IPS-18a (cell line): Measurements from ENCODE around the gene CDK13.

ENCODE experiments used
- H3K27ac ChIP-seq: one replicate; pipeline ENCODE4 v1.5.1; 2013; ENCODE audit warnings: low read length
- H3K27me3 ChIP-seq: one replicate; pipeline ENCODE4 v1.6.1; 2013; ENCODE audit warnings: mild to moderate bottlenecking, low read length; ENCODE audit not compliant: control insufficient read depth, insufficient read depth
- H3K36me3 ChIP-seq: one replicate; pipeline ENCODE4 v1.6.1; 2013; ENCODE audit warnings: low read depth, low read length; ENCODE audit not compliant: control insufficient read depth
- H3K4me1 ChIP-seq: one replicate; pipeline ENCODE4 v1.6.1; 2013; ENCODE audit warnings: low read depth, low read length; ENCODE audit not compliant: control insufficient read depth
- H3K4me3 ChIP-seq: one replicate; pipeline ENCODE4 v1.5.1; 2013; ENCODE audit warnings: low read length
- H3K9ac ChIP-seq: one replicate; pipeline ENCODE4 v1.6.1; 2013; ENCODE audit warnings: mild to moderate bottlenecking, low read length, moderate library complexity
- H3K9me3 ChIP-seq: one replicate; pipeline ENCODE4 v1.6.1; 2013; ENCODE audit warnings: low read depth, low read length; ENCODE audit not compliant: control insufficient read depth

Gene CDK13

DNA sequence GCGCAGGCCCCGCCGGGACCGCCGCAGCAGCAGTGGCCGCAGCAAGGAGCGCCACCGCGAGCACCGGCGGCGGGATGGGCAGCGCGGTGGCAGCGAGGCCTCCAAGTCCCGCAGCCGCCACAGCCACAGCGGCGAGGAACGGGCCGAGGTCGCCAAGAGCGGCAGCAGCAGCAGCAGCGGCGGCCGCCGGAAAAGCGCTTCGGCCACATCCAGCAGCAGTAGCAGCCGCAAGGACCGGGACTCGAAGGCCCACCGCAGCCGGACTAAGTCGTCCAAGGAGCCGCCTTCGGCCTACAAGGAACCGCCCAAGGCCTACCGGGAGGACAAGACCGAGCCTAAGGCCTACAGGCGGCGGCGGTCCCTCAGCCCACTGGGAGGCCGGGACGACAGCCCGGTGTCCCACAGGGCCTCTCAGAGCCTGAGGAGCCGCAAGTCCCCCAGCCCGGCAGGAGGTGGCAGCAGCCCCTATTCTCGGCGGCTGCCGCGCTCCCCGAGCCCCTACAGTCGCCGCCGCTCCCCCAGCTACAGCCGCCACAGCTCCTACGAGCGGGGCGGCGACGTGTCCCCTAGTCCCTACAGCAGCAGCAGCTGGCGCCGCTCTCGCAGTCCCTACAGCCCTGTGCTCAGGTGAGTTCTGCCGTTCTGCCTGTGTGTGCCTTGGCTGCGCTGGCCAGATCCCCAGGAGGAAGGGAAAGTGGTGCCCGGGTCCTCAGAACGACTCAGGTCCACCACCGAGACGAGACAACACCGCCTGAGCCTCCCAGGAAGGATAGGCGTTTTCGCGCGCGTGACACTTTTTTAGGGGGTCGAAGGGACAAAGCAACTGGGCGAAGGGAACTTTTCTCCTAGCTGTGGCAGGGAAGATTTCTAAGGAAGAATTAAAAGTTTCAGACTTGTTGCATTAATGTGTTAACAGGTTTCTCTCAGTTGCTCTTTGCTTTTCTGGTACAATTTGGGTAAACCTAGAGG is 1.5 kb downstream of the CDK13 start:
- Histone ChIP-seq H3K9ac (peak overlapping the region; percentile 89), H3K27me3 (no peaks in the 10 kb centered on the region), H3K4me3 (peak overlapping the region; percentile 98), H3K27ac (no peak overlapping the region), H3K36me3 (no peaks in the 10 kb centered on the region), H3K9me3 (no peaks in the 10 kb centered on the region), H3K4me1 (peaks cover 18% of the 10 kb centered on the region)

DNA sequence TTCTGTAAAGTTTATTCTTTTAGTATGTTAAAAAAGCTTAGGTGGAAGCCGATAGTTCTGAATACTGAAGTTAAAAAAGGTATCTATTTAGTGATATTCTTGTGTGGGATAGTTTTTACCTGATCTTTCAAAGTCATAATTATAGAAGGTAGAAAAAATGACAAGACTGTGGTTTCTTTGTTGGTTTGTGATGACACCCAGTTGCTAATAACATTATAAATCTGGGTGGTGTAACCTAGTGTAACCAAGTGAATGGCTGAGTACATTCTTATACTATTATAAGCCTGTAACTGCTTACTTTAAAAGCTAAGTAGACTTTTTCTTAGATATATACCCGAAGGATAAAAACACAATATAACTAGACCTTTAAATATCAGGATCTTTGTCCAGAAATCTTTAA is 2.3 kb downstream of the CDK13 start:
- Histone ChIP-seq H3K27ac (no peak overlapping the region), H3K36me3 (no peaks in the 10 kb centered on the region), H3K4me3 (peak overlapping the region; percentile 98), H3K9ac (peak overlapping the region; percentile 89), H3K27me3 (no peaks in the 10 kb centered on the region), H3K4me1 (peaks cover 18% of the 10 kb centered on the region), H3K9me3 (no peaks in the 10 kb centered on the region)

DNA sequence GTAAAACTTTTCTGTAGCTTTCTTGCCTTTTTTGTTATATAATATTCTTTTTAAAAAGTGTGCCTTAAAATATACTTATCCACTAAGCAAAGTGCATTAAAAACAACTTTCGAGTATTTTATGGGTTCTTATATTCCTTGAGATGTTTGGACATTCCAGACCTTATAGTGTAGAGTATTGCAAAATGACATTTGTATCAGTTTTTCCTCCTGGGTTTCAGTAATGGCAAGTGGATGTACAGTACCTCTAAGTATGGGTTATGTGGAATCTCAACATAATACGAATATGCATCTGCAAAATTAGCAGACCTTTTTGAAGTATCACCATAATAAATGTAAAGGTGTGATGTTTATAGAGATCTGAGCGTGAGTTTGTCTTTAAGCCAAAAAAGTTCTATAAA is 2.7 kb downstream of the CDK13 start:
- no peak overlapping the region for H3K27ac ChIP-seq
- H3K4me3 ChIP-seq: peak overlapping the region; percentile 98

DNA sequence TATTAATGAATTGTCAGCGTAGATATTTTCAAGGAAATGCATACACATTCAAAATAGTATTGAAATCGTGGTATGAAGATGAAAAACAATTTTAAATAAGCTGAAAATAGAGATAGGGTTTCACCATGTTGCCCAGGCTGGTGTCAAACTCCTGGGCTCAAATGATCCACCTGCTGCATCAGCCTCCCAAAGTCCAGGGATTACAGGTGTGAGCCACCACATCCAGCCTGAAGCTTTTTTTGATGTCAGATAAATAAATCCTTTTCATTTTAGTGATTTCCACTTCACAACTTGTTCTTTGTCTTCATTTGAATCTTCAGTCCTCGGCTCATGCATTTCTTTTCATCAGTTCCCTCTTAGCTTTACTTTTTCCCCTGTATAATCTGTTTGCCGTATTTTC is 4.6 kb downstream of the CDK13 start:
- Histone ChIP-seq H3K27ac (no peak overlapping the region), H3K4me3 (no peak overlapping the region), H3K9ac (no peak overlapping the region), H3K9me3 (no peaks in the 10 kb centered on the region), H3K36me3 (no peaks in the 10 kb centered on the region), H3K27me3 (no peaks in the 10 kb centered on the region), H3K4me1 (peaks cover 15% of the 10 kb centered on the region)

More for the DNA sequence above, 2.7 kb downstream of the CDK13 start:
- Histone ChIP-seq H3K27me3 (no peaks in the 10 kb centered on the region), H3K36me3 (no peaks in the 10 kb centered on the region), H3K4me1 (peaks cover 18% of the 10 kb centered on the region), H3K9me3 (no peaks in the 10 kb centered on the region), H3K9ac (peak overlapping the region; percentile 89)

DNA sequence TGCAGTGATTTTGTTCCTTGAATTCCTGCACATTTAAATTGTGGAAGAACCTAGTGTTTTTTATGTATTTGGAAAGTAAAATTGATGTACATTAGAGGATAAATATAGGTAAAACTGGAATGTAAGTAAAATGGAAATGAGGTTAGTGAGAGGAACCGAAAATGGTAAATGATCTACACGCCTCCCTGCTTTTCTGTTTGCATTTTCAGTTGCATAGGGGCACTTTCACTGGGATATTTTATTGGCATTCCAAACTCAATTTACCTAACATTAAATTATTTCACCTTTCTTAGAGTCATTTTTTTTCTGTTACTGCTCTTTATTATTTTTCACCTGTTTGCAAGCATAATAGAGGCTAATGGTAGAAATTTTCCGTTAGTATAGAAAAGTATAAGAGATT is 8.0 kb downstream of the CDK13 start:
- Histone ChIP-seq H3K9ac (no peak overlapping the region), H3K4me1 (peaks cover 8% of the 10 kb centered on the region), H3K27me3 (no peaks in the 10 kb centered on the region), H3K36me3 (no peaks in the 10 kb centered on the region), H3K27ac (no peak overlapping the region), H3K4me3 (no peak overlapping the region), H3K9me3 (no peaks in the 10 kb centered on the region)

DNA sequence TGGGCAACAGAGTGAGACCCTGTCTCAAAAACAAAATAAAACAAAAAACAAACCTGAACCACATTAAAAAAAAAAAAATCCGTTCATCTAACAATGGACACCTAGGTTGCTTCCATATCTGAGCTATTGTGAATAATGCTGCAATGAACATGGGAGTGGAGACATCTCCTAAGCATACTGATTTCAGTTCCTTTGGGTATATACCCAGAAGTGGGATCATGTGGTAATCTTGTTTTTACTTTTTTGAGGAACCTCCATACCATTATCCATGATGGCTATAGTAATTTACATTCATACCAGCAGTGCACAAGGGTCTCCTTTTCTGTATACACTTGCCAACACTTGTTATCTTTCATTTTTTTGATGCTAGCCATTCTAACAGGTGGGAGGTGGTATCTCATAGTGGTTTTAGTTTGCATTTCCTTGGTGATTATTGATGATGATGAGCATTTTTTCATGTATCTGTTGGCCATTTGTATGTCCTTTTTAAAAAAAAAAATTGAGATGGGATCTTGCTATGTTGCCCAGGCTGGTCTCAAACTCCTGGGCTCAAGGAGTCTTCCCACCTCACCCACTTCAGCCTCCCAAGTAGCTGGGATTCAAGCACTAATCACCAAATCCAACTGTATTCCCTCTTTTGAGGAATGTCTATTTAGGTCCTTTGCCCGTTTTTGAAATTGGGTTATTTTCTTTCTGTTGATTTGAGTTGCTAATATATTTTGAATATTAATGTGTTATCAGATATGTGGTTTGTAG is 17.5 kb downstream of the CDK13 start:
- peaks cover 7% of the 10 kb centered on the region for H3K4me1 ChIP-seq
- no peaks in the 10 kb centered on the region for H3K36me3 ChIP-seq
- H3K9ac ChIP-seq: no peak overlapping the region
- H3K9me3 ChIP-seq: no peaks in the 10 kb centered on the region
- no peaks in the 10 kb centered on the region for H3K27me3 ChIP-seq
- H3K4me3 ChIP-seq: no peak overlapping the region
- no peak overlapping the region for H3K27ac ChIP-seq

DNA sequence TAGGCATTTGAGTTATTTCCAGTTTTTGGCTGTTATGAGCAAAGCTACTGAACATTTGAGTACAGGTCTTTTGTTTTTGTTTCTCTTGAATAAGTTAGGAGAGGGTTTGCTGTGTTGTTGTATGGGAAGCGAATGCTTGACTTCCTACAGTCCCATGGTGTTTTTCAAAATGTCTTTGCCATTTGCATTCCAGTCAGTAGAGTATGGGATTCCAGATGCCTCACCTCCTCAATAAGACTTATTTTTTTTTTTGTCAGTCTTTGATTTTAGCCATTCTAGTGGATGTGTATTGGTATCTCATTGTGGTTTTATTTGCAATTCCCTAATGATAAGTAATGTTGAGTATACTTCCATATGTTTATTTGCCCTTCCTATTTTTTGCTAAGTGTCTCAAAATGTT is 19.4 kb downstream of the CDK13 start:
- no peaks in the 10 kb centered on the region for H3K9me3 ChIP-seq
- H3K36me3 ChIP-seq: no peaks in the 10 kb centered on the region
- H3K4me3 ChIP-seq: no peak overlapping the region
- peaks cover 7% of the 10 kb centered on the region for H3K4me1 ChIP-seq
- H3K9ac ChIP-seq: no peak overlapping the region
- H3K27me3 ChIP-seq: no peaks in the 10 kb centered on the region
- no peak overlapping the region for H3K27ac ChIP-seq

DNA sequence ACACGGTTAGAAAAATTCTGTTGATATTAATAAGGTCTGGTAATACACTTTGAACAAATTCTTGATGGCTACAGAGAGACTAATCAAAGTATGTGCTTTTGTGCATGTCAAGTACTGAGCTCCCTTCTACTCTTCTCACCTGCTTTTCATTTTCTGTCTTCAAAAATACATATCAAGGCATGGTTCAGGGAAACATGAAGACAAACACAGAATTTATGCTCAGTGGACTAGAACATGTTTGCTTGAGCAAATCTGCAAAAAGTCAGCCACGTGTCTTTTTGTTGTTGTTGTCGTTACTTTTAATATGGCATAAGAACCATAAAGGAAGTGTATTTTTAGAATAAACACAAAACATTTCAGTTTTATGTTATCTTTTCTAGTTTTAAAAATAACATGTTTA is 21.9 kb downstream of the CDK13 start:
- Histone ChIP-seq H3K36me3 (no peaks in the 10 kb centered on the region), H3K4me3 (no peak overlapping the region), H3K9ac (no peak overlapping the region), H3K9me3 (no peaks in the 10 kb centered on the region), H3K27me3 (no peaks in the 10 kb centered on the region), H3K27ac (no peak overlapping the region), H3K4me1 (peaks cover 8% of the 10 kb centered on the region)

DNA sequence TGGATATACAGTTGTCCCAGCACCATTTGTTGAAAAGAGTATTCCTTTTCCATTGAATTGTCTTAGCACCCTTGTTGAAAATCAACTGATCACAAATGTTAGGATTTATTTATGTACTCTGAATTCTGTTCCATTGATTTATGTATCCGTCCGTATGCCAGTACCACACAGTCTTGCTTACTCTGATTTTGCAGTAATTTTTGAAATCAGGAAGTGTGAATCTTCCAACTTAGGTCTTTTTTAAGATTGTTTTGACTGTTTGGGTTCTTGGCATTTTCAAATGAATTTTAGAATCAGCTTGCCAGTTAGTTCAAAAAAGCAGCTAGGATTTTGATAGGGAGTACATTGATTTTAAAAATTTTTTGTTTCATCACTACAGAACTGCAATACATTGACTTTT is 23.7 kb downstream of the CDK13 start:
- Histone ChIP-seq H3K27ac (no peak overlapping the region), H3K9ac (no peak overlapping the region), H3K27me3 (no peaks in the 10 kb centered on the region), H3K36me3 (no peaks in the 10 kb centered on the region), H3K4me3 (no peak overlapping the region), H3K9me3 (no peaks in the 10 kb centered on the region), H3K4me1 (peaks cover 26% of the 10 kb centered on the region)

DNA sequence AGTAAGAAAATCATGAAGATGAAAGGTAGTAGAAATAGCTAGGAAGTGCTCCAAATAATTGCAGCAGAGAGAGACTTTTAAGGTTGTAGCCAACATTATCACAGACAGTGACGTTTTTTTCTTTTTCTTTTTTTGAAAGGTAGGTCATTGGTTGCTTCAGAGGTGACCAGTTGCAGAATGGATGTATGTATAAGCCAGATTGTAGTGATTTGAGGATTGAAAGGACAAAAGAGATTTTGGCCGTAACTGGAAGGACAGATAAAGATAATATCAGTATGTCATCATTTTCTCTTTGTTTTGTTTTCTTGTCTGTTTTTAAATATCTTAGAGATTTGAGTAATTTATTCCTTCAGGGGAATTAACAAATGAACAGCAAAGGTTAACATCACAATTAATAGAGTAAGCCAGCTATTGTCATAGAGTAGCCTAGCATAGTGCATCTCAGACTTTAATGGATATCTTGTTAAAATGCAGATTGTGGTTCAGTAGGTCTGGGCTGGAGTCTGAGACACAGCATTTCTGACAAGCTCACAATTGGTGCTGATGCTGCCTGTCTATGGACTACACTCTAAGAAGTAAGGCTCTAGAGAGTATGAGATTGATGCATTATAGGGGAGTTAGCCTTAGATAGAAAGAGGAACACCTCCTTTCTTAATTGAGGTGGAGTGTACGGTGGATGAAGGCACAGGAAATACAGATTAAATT is 28.3 kb downstream of the CDK13 start:
- Histone ChIP-seq H3K36me3 (no peaks in the 10 kb centered on the region), H3K27ac (peak overlapping the region; percentile 36), H3K9ac (no peak overlapping the region), H3K4me3 (peak overlapping the region; percentile 33), H3K4me1 (peaks cover 32% of the 10 kb centered on the region), H3K9me3 (no peaks in the 10 kb centered on the region), H3K27me3 (no peaks in the 10 kb centered on the region)

DNA sequence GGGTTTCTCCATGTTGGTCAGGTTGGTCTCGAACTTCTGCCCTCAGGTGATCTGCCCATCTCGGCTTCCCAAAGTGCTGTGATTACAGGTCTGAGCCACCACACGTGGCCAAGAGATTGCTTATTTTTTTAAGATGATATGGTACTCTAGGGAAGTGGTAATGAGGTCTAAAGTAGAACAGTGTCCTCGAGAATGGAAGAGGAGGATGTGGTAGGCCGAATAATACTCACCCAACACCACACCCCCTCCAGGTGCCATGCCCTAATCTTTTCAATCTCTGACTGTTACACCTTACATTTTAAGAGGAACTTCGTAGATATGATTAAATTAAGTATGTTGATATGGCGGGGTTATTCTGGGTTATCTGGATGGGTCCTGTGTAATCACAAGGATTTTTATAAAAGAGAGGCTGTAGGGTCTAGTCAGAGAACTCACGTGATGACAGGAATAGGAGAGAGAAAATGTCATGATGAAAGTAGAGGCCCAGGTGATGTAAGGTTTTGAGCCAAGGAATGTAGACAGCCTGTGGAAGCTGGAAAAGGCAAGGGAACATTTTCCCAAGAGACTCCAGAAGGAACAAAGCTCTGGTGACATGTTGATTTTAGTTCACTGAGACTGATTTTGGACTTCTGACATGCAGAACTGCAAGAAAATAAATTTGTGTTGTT is 29.5 kb downstream of the CDK13 start:
- Histone ChIP-seq H3K4me1 (peaks cover 32% of the 10 kb centered on the region), H3K9ac (no peak overlapping the region), H3K27me3 (no peaks in the 10 kb centered on the region), H3K4me3 (no peak overlapping the region), H3K27ac (no peak overlapping the region), H3K9me3 (no peaks in the 10 kb centered on the region), H3K36me3 (no peaks in the 10 kb centered on the region)
